HEK293 (cell line): Measurements from ENCODE around the gene SLC8A2.

Experiments
- CTCF ChIA-PET: fragments of 350-600 bp; formaldehyde crosslinking; extraction: SDS; loops from one replicate; lab custom pipeline; 2021; ENCODE audit warnings: antibody characterized with exemption; lab: Yijun Ruan, JAX
- POLR2A ChIA-PET: fragments of 300-600 bp; formaldehyde crosslinking; extraction: SDS; loops from one replicate; lab custom pipeline; 2020; ENCODE audit warnings: antibody characterized with exemption, inconsistent platforms; lab: Yijun Ruan, JAX
- H3K27ac ChIP-seq: fragments of 200-500 bp; sonication (Bioruptor generic); 2 replicates; pipeline ENCODE4 v1.5.1; 2014; ENCODE audit warnings: low read depth, low read length, control low read depth, inconsistent platforms; ENCODE audit errors: extremely low read depth
- H3K36me3 ChIP-seq, 2 experiments: fragments of 200-500 bp in 1 of 2; sonication (Bioruptor generic) in 1 of 2; 1 replicate in 1 of 2; 2 replicates in 1 of 2; pipeline ENCODE4 v1.5.1; 2014 to 2017; ENCODE audit warnings: inconsistent platforms in 2 of 2, low read length in 2 of 2; ENCODE audit not compliant: control insufficient read depth in 2 of 2, insufficient read depth in 1 of 2
- H3K4me1 ChIP-seq: fragments of 200-500 bp; sonication (Bioruptor generic); 2 replicates; pipeline ENCODE4 v1.5.1; 2014; ENCODE audit warnings: mild to moderate bottlenecking, low read length, inconsistent platforms; ENCODE audit not compliant: control insufficient read depth, insufficient read depth
- H3K4me3 ChIP-seq: 2 replicates; pipeline ENCODE4 v1.5.1; 2011; ENCODE audit warnings: low read depth, mild to moderate bottlenecking, control low read depth, low read length, moderate library complexity
- H3K9me3 ChIP-seq: fragments of 200-500 bp; sonication (Bioruptor generic); 2 replicates; pipeline ENCODE4 v1.5.1; 2014; ENCODE audit warnings: low read depth, low read length, inconsistent platforms; ENCODE audit not compliant: control insufficient read depth, insufficient read depth
- BCL11B ChIP-seq: fragments of 450-650 bp; formaldehyde crosslinking; IDR thresholded peaks from 2 replicates; pipeline ENCODE4 v1.5.1; 2016; ENCODE audit warnings: low read depth, missing biosample characterization, missing genetic modification characterization
- HOXD13 ChIP-seq: sonication (generic); formaldehyde crosslinking; IDR thresholded peaks from 2 replicates; pipeline ENCODE4 v1.8.0; 2022; ENCODE audit warnings: missing genetic modification reagents, borderline replicate concordance
- KLF16 ChIP-seq: fragments of 450-650 bp; formaldehyde crosslinking; IDR thresholded peaks from 2 replicates; pipeline ENCODE4 v1.5.1; 2017; ENCODE audit warnings: missing biosample characterization, missing genetic modification characterization
- OSR2 ChIP-seq: fragments of 450-650 bp; formaldehyde crosslinking; IDR thresholded peaks from 2 replicates; pipeline ENCODE4 v1.5.1; 2016; ENCODE audit warnings: missing biosample characterization, missing genetic modification characterization
- PRDM4 ChIP-seq: fragments of 450-650 bp; formaldehyde crosslinking; IDR thresholded peaks from 2 replicates; pipeline ENCODE4 v1.5.1; 2017; ENCODE audit warnings: missing biosample characterization, missing genetic modification characterization
- SP7 ChIP-seq: fragments of 450-650 bp; formaldehyde crosslinking; IDR thresholded peaks from 2 replicates; pipeline ENCODE4 v1.5.1; 2016; ENCODE audit warnings: missing biosample characterization, missing genetic modification characterization
- ZBTB17 ChIP-seq: fragments of 450-650 bp; formaldehyde crosslinking; IDR thresholded peaks from 2 replicates; pipeline ENCODE4 v1.5.1; 2016; ENCODE audit warnings: missing biosample characterization, missing genetic modification characterization
- ZBTB48 ChIP-seq: fragments of 450-650 bp; formaldehyde crosslinking; IDR thresholded peaks from 2 replicates; pipeline ENCODE4 v1.5.1; 2016; ENCODE audit warnings: missing biosample characterization, missing genetic modification characterization
- ZBTB7A ChIP-seq: fragments of 450-650 bp; formaldehyde crosslinking; IDR thresholded peaks from 2 replicates; pipeline ENCODE4 v1.5.1; 2016; ENCODE audit warnings: low read depth, missing biosample characterization, missing genetic modification characterization
- ZBTB8A ChIP-seq: fragments of 450-650 bp; formaldehyde crosslinking; IDR thresholded peaks from 2 replicates; pipeline ENCODE4 v1.5.1; 2016; ENCODE audit warnings: missing biosample characterization, missing genetic modification characterization
- ZFP41 ChIP-seq: fragments of 450-650 bp; formaldehyde crosslinking; IDR thresholded peaks from 2 replicates; pipeline ENCODE4 v1.5.1; 2016; ENCODE audit warnings: missing biosample characterization, missing genetic modification characterization, borderline replicate concordance
- ZNF114 ChIP-seq: fragments of 450-650 bp; formaldehyde crosslinking; IDR thresholded peaks from 2 replicates; pipeline ENCODE4 v1.5.0; 2017; ENCODE audit warnings: missing biosample characterization, missing genetic modification characterization
- ZNF155 ChIP-seq: fragments of 450-650 bp; formaldehyde crosslinking; IDR thresholded peaks from 2 replicates; pipeline ENCODE4 v1.5.1; 2016; ENCODE audit warnings: missing biosample characterization, missing genetic modification characterization
- ZNF274 ChIP-seq, 2 experiments: fragments of 200-500 bp in 1 of 2; fragments of 450-650 bp in 1 of 2; sonication (Bioruptor generic) in 1 of 2; formaldehyde crosslinking in 1 of 2; IDR thresholded peaks; 2 replicates each; pipeline versions ENCODE4 v1.5.1 to v1.6.1; 2014 to 2016; ENCODE audit warnings: borderline replicate concordance in 1 of 2, inconsistent platforms in 1 of 2, low read length in 1 of 2, missing biosample characterization in 1 of 2, missing genetic modification characterization in 1 of 2
- ZNF311 ChIP-seq: fragments of 450-650 bp; formaldehyde crosslinking; IDR thresholded peaks from 2 replicates; pipeline ENCODE4 v1.5.1; 2017; ENCODE audit warnings: missing biosample characterization, missing genetic modification characterization, borderline replicate concordance
- ZNF350 ChIP-seq: fragments of 450-650 bp; formaldehyde crosslinking; IDR thresholded peaks from 2 replicates; pipeline ENCODE4 v1.5.0; 2017; ENCODE audit warnings: missing biosample characterization, mild to moderate bottlenecking, missing genetic modification characterization
- ZNF366 ChIP-seq: fragments of 450-650 bp; formaldehyde crosslinking; conservative IDR thresholded peaks from 2 replicates; pipeline ENCODE4 v1.5.1; 2016; ENCODE audit warnings: missing biosample characterization, missing genetic modification characterization
- ZNF394 ChIP-seq: fragments of 450-650 bp; formaldehyde crosslinking; IDR thresholded peaks from 2 replicates; pipeline ENCODE4 v1.5.1; 2016; ENCODE audit warnings: missing biosample characterization, missing genetic modification characterization, mild to moderate bottlenecking, moderate library complexity, borderline replicate concordance
- ZNF488 ChIP-seq: fragments of 450-650 bp; formaldehyde crosslinking; IDR thresholded peaks from 2 replicates; pipeline ENCODE4 v1.5.1; 2016; ENCODE audit warnings: missing biosample characterization, missing genetic modification characterization
- ZNF501 ChIP-seq: fragments of 450-650 bp; formaldehyde crosslinking; IDR thresholded peaks from 2 replicates; pipeline ENCODE4 v1.5.1; 2016; ENCODE audit warnings: missing biosample characterization, missing genetic modification characterization
- ZNF510 ChIP-seq: fragments of 450-650 bp; formaldehyde crosslinking; IDR thresholded peaks from 2 replicates; pipeline ENCODE4 v1.5.1; 2018; ENCODE audit warnings: mild to moderate bottlenecking, missing genetic modification characterization, missing biosample characterization; ENCODE audit not compliant: insufficient replicate concordance
- ZNF548 ChIP-seq: fragments of 450-650 bp; formaldehyde crosslinking; IDR thresholded peaks from 2 replicates; pipeline ENCODE4 v1.5.1; 2016; ENCODE audit warnings: missing biosample characterization, missing genetic modification characterization
- ZNF600 ChIP-seq: fragments of 450-650 bp; formaldehyde crosslinking; IDR thresholded peaks from 2 replicates; pipeline ENCODE4 v1.5.1; 2016; ENCODE audit warnings: missing biosample characterization, missing genetic modification characterization
- ZNF660 ChIP-seq: fragments of 450-650 bp; IDR thresholded peaks from 2 replicates; pipeline ENCODE4 v1.5.1; 2018; ENCODE audit warnings: missing biosample characterization, mild to moderate bottlenecking, missing genetic modification characterization
- ZNF664 ChIP-seq: fragments of 450-650 bp; formaldehyde crosslinking; IDR thresholded peaks from 2 replicates; pipeline ENCODE4 v1.5.1; 2016; ENCODE audit warnings: missing biosample characterization, missing genetic modification characterization
- ZNF692 ChIP-seq: fragments of 450-650 bp; formaldehyde crosslinking; IDR thresholded peaks from 2 replicates; pipeline ENCODE4 v1.5.1; 2016; ENCODE audit warnings: missing biosample characterization, missing genetic modification characterization
- ZNF747 ChIP-seq: fragments of 450-650 bp; formaldehyde crosslinking; IDR thresholded peaks from 2 replicates; pipeline ENCODE4 v1.5.1; 2016; ENCODE audit warnings: missing biosample characterization, missing genetic modification characterization
- ZNF768 ChIP-seq: fragments of 450-650 bp; formaldehyde crosslinking; IDR thresholded peaks from 2 replicates; pipeline ENCODE4 v1.5.1; 2018; ENCODE audit warnings: missing biosample characterization, mild to moderate bottlenecking, missing genetic modification characterization
- ZXDB ChIP-seq: fragments of 450-650 bp; formaldehyde crosslinking; IDR thresholded peaks from 2 replicates; pipeline ENCODE4 v1.5.1; 2016; ENCODE audit warnings: missing biosample characterization, missing genetic modification characterization
- TF ChIP-seq, protein P1 (sequence below): fragments of 450-650 bp; formaldehyde crosslinking; IDR thresholded peaks from 2 replicates; pipeline ENCODE4 v1.5.1; 2017; ENCODE audit warnings: missing biosample characterization, missing genetic modification characterization

Gene SLC8A2

DNA sequence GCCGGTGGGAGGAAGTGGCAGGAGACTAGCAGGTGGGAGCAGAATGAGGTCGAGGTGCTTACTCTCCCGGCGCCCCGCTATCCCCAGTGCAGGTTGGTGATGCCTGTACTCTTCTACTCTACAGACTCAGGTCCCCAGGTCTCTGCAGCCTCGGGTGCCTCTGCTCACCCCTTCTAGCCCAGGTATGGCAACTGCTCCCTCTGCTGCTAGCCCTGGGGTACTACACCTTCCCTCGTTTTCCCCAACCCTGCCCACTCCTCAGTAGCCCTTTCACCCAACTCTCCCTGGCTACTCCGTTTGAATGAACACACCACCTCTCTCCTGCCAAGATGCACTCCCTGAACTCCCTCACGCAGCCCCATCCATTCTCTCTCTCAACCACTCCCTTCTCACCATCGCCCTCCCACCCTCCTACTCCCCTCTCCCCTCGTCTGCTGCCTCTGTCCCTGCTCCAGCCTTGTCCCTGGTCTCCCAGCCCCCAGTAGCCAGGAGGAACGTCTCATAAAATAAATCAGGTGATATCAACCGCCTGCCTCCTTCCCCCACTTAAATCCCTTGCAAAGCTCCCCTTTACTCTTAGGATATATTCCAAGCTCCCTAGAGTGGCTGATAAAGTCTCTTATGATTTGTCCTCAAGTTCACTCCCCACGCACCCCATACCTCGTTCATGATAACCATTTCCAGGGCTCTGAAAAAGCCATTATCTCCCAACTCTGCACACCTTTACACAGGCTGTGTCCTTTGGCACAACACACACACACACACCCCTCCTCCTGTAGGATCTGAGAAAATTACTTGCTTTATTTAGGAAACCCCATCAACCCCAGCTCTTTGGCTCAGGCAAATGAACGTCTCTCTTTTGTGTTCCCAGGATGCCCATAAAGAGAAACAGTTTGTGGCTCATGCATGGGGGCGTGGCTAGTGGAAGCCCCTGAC is 44.2 kb downstream of the SLC8A2 start:
- Histone ChIP-seq H3K4me3 (no peak overlapping the region; the same call in 1 of the 2 replicates), H3K27ac (0 out of 2 replicates have a peak overlapping the region, but pooled peaks have one; percentile 39), H3K4me1 (peaks cover 10% of the 10 kb centered on the region), H3K9me3 (no peaks in the 10 kb centered on the region), H3K36me3 (no peaks in the 10 kb centered on the region)
- CTCF ChIA-PET, result interaction anchor here (0.6 to 4.1 kb wide), 48 partner anchors 10 to 459 kb away, joined by 3 to 61 read pairs (median 4); partner anchors contain the start of genes DHX34, EHD2, KPTN and NAPA
- POLR2A ChIA-PET, result interaction anchor here (0.6 to 1.7 kb wide), 18 partner anchors 8 to 316 kb away, joined by 3 to 20 read pairs (median 4); partner anchors contain the start of genes CCDC9, DHX34, INAFM1 and KPTN
- TF ChIP-seq ZNF692 (tag by site-specific recombination) (0 out of 2 replicates have a peak, but pooled peaks have one; percentile 45), ZBTB48 (tag by site-specific recombination) (peak; percentile 95), ZNF501 (tag by site-specific recombination) (no peak), ZNF488 (tag by site-specific recombination) (no peak), ZNF311 (tag by site-specific recombination) (no peak), HOXD13 (CRISPR knock-in tag) (no peak), ZNF394 (no peak; the same call in 1 of the 2 replicates), SP7 (tag by site-specific recombination) (no peak), ZNF155 (tag by site-specific recombination) (no peak), ZNF274 (IDR thresholded peaks at IDR 0.05; ENCODE audit: low read length) (no peak), ZNF274 (tag by site-specific recombination; IDR thresholded peaks at IDR 0.05; ENCODE audit: borderline replicate concordance) (no peak), BCL11B (tag by site-specific recombination) (no peak), ZXDB (tag by site-specific recombination) (peak; percentile 21; the same call in 1 of the 2 replicates), ZNF660 (tag by site-specific recombination) (no peak; the same call in 1 of the 2 replicates), ZBTB17 (peak; percentile 31; the same call in 1 of the 2 replicates), ZNF350 (tag by site-specific recombination) (no peak), ZNF510 (tag by site-specific recombination) (no peak), KLF16 (tag by site-specific recombination) (0 out of 2 replicates have a peak, but pooled peaks have one; percentile 22), ZBTB7A (peak; percentile 60; the same call in 1 of the 2 replicates), ZNF664 (tag by site-specific recombination) (no peak), ZFP41 (tag by site-specific recombination) (no peak), ZNF114 (no peak), ZNF768 (tag by site-specific recombination) (no peak), PRDM4 (tag by site-specific recombination) (peak; percentile 34; the same call in 1 of the 2 replicates), ZNF548 (tag by site-specific recombination) (no peak), OSR2 (tag by site-specific recombination) (peak; percentile 64; the same call in 1 of the 2 replicates), ZBTB8A (tag by site-specific recombination) (no peak), ZNF600 (tag by site-specific recombination) (peak; percentile 63), ZNF747 (no peak), ZNF366 (tag by site-specific recombination) (peak; percentile 80)
- TF ChIP-seq, protein P1, sequence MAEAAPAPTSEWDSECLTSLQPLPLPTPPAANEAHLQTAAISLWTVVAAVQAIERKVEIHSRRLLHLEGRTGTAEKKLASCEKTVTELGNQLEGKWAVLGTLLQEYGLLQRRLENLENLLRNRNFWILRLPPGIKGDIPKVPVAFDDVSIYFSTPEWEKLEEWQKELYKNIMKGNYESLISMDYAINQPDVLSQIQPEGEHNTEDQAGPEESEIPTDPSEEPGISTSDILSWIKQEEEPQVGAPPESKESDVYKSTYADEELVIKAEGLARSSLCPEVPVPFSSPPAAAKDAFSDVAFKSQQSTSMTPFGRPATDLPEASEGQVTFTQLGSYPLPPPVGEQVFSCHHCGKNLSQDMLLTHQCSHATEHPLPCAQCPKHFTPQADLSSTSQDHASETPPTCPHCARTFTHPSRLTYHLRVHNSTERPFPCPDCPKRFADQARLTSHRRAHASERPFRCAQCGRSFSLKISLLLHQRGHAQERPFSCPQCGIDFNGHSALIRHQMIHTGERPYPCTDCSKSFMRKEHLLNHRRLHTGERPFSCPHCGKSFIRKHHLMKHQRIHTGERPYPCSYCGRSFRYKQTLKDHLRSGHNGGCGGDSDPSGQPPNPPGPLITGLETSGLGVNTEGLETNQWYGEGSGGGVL (tag by site-specific recombination), result peak; percentile 75
